Measurements from ENCODE around the gene CLPTM1.

DNA sequence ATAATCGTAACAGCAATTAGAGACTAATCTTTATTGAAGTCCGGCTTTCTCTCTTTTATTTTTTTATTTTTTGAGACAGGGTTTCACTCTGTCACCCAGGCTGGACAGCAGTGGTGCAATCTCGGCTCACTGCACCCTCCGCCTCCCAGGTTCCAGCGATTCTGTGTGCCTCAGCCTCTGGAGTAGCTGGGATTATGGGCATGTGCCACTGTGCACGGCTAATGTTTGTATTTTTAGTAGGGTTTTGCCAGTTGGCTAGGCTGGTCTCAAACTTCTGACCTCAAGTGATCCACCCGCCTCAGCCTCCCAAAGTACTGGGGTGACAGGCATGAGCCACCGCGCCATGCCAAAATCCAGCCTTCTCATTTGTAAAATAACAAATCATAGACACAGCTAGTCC, 5.6 kb upstream of the CLPTM1 start:
- TF ChIP-seq, protein P1, sequence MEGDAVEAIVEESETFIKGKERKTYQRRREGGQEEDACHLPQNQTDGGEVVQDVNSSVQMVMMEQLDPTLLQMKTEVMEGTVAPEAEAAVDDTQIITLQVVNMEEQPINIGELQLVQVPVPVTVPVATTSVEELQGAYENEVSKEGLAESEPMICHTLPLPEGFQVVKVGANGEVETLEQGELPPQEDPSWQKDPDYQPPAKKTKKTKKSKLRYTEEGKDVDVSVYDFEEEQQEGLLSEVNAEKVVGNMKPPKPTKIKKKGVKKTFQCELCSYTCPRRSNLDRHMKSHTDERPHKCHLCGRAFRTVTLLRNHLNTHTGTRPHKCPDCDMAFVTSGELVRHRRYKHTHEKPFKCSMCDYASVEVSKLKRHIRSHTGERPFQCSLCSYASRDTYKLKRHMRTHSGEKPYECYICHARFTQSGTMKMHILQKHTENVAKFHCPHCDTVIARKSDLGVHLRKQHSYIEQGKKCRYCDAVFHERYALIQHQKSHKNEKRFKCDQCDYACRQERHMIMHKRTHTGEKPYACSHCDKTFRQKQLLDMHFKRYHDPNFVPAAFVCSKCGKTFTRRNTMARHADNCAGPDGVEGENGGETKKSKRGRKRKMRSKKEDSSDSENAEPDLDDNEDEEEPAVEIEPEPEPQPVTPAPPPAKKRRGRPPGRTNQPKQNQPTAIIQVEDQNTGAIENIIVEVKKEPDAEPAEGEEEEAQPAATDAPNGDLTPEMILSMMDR (IDR thresholded peaks at IDR 0.05; ENCODE audit: insufficient read depth, low read depth, low read length) = no peak
- no peak for TF ChIP-seq EZH2 (IDR thresholded peaks at IDR 0.05; ENCODE audit: insufficient read depth, low read length)
